CD4-positive, alpha-beta T cell treated with Interferon gamma for 1 hour (primary cell): ENCODE results near the gene SVIL.
"Not testable (repeated sequence)": the region's sequence is repeated elsewhere in the genome, so short reads cannot be mapped to it uniquely, and the experiment has no call there.

Experiments used
- DNase-seq: peaks from one replicate; pipeline ENCODE4 v3.0.0-alpha.2; 2020

Gene SVIL

DNA sequence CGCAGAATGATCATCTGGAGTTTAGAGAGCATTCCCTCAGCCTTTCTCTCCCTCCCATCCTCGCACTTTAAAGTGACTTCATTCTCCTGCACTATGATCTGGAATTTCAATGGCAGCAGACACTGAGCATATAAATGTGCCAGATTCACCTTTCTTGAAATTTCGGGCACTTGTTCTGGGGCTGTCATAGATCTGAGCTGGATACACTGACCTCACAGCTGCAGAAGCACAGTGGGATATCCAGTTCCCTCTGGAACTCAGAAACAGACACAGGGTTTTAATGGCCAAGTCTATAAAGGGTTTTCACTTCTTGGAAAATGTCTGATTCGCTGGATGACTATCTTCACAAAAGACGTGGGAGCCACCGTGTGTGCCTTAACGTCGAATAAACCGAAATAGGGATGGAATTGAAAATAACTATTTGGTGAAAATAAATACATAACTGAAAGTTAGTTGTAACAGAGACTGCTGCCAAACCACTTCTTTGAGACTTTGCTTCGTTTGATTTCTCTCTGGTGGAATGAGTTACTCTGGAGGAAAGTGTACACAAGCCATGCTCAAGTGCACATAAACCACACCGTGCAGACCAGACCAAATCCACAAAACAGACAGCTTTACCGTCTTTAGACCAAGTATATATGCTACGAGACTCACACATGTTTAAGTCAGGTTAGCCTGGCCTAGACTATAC lies 126.1 kb downstream of the SVIL start:
- DNase-seq, result no peak

DNA sequence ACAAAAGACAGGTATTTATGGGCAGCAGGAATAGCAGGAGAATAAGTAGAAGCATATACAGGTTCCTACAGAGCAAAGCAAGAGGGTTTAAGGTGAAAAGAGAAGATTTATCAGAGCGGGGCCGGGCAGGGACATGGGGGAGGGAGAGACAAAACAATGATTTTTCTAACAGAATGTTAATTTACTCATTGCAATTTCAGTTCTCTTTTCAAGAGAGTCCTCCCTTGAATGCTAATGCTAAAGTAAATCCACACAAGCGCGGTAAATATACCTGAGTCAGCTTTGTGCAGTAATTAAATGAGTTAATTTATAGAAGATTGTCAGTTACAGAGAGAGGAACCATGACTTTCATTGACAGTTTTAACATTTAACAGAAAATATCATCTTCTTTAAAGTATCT lies 127.0 kb downstream of the SVIL start:
- not testable (repeated sequence) for DNase-seq

DNA sequence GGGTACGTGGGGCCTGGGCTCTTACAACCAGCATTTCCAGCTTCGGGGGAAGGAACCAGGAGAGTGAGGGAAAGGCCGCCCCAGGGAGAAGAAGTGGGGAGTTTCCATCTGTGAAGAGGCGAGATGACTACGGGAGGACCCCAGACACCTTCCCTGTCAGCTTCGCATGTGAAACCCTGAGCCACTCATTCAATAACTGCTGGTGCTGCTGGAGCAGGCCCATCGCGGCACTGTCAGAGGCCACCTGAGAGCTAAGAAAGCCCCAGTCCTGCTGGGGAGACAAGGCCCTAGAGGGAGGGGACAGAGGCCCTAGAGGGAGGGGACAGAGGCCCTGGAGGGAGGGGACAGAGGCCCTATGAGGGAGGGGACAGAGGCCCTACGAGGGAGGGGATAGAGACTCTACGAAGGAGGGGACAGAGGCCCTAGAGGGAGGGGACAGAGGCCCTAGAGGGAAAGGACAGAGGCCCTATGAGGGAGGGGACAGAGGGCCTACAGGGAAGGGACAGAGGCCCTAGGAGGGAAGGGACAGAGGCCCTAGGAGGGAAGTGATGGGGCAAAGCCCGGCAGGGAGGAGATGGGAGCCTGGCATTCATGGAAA lies 128.3 kb downstream of the SVIL start:
- not testable (repeated sequence) for DNase-seq

DNA sequence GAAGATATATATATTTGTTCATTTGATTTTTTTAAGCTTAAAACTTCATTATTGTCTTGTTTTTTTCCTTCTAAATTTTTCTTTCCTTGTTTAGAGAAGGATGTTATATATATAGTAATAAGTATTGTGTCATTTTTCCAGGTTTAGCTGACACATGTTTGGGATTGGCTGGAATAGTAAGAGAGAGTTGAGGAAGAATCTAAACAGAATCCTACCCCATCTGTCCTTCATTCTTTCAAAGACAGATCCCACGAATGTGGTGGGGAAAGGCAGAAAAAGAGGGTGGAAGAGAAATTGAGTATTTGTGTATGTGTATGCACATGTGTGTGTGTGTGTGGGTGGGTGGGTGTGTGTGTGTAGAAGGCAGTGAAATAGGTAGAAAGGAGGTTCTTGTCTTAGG lies 132.4 kb downstream of the SVIL start:
- DNase-seq, result no peak

DNA sequence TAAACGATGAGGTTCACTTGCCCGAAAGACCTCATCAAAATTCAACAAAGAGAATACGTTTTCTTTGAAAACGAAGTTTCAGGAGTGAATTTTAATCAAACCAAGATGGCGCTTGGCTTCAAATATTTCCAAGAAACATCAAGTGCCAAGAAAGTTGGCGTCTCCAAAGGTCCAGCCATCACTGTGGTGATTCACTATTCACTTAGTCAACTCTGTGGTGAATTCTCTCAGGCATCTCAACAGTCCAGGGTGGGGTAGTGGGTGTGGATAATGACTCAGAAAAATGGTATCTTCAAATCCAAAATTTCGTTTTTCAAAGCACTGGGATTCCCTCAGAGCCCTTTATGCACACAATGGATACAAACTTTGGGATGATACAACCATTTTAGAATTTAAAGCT lies 133.1 kb downstream of the SVIL start:
- DNase-seq, result no peak

DNA sequence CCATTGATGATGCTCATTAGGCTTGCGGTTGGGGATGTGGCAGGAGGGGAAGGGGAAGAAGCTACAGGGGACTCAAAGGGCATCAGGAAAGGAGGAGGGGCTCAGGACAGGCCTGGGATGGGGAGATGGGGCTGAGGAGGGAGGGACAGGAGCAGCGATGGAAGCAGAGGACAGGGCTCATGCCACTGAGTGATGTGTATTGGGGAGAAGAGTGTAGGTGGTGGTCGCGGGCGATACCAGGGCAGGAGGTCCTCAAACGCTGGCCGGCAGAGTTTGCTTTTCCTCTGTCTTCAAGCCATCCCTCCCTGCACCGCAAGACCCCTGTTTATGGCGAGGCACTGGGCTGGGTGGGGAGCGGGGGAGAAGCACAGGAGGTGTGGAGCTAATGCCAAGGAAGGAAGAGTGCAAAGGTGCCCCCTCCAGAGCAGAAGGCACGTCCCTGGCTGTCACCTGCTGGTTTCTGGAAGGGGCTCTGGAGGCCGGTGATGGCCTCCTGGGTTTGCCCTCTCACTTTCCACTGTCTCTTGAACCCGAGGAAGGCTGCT lies 134.7 kb downstream of the SVIL start:
- no peak for DNase-seq

DNA sequence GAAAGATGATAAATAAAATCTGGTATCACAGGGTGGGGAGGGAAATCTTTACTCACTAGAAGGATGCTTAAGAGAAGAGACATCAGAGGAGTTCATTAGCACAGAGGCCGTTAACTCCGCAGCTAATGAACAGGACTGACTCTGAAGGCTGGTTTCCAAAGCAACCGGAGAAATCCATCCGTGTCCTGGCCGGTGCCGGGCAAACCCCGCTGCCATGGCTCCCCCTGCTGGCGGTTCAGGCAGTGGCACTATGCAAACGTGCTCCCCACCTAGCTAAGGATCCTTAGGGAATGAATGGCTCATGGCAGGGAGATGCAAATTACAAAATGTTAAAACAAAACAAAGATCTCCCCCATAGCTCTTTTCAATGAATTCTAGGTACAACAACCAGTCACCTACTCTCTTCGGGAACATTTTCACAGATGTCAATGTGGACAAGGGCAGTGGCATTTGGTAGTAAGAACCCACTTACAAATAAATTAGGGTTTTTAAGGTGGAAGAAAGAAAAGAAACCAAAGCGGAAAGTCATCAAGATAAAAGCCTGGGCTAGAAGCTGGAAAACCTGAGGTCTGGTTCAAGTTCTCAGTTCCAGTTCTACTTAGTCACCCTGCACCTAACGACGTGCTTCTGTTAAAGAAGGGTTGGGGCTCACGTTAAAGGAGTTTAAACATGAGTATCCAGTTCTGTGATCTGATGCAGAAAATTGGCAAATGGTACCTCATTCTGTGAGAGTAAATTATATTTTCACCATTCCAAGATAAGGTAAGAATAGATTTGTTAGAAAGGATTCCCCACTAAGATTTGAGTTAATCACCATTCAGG lies 138.2 kb downstream of the SVIL start:
- peak; percentile 16 for DNase-seq

DNA sequence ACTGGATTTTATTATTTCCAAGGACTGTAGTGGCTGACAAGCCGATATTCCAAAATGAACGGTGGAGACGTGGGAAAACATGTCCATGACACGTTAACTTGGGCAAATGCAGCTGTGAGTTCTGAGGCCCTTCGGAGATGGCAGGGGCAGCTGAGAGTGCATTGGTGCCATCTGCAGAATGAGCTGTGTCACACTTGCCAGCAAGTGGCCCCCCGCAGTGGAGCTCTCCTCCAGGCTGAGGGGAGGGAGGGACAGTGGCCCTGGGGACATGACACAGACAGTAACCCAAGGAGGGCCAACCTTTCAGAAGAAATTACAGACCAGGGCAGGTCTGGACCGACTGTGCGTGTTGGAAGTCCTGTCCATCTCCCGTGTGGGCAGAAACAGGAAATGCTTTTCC lies 139.4 kb downstream of the SVIL start:
- DNase-seq, result no peak

DNA sequence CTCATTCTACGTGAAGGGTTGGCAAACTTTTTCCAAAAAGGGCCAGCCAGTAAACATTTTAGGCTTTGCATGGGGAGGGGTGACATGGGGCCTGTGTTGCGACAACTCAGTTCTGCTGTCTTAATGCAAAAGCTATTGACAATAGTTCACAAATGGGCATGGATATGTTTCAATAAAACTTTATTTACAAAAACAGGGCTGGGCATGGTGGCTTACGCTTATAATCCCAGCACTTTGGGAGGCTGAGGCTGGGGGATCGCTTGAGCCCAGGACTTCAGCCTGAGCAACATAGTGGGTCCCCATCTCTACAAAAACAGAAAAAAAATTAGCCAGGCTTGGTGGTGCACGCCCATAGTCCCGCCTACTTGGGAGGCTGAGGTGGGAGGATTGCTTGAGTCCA lies 141.1 kb downstream of the SVIL start:
- no peak for DNase-seq

DNA sequence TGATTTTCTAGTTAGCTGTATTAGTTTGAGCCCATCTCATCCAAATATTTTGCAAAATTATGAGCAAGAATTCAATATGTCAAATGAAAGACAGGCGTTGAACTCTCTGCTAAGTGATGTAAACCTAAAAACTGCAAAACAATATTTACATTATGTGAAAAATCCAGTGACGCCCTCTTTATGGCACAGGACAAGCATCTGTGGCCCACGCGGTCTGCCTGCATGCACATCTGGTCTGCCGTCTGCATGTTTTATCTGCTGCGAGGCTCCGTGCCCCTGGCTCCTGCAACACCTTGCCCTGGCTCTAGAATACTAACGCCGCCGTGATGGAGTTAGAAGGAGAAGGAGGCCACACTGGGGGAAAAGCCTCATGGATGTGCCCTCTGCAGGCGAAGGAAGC lies 142.0 kb downstream of the SVIL start:
- DNase-seq, result no peak

DNA sequence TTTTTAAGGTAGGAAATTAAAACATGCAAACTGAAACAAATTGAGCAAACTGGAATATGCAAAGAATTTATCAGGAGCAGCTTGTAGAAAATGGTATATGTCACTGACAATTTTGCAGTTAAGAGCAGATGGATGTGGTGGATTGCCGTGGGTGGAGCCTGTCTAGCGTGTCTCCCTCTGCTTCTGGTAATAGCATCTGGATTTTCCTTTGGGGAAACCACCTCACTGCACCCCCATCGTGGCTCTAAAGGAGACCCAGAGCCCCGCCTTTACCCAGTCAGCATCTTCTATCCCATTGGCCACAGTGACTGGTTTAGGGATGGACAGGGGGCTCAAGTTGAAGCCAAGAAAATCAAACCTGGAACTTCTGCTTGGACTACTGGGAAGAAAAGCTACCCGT lies 142.9 kb downstream of the SVIL start:
- no peak for DNase-seq

DNA sequence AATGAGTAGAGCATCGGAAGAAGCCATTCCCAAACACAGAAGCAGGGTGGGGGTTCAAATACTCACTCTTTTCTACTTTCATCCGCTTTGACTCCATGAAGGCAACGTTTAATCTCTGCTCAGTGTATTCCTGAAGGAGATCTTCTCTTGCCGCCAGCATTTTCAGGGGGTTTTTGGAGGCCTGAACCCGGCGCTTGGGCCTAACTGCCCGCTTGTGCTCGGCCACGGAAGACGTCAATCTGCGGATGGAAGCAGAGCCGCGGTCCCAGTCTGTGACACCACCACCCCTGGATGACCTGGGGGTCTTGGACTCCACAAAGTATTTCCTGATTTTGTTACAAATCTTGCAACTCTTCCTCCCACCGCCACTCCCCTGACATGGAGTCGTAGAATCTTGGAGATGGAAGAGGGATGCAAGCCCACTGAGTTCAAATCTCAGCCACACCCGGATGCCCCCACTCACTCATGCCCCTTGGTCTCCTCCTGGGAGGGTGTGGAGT lies 143.9 kb downstream of the SVIL start:
- DNase-seq, result not testable (repeated sequence)

DNA sequence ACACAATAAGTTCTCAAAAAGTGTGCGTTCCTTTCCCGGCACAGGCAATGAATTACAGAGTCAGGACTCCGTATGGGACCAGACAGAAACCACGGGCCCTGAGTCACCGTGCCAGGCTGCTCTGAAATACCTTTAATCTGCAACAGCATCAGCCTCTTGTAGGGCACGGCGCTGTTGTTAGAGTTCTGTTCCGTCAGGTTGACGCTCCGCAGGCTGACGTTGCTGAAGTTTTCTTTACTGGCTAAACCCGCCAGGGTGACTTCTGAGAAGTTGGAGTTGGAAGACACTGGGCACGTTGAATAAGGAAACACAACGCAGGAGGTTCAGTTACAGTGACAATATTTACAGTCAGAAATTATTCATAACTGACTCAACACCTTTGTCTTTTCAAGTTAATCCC lies 146.3 kb downstream of the SVIL start:
- DNase-seq, result not testable (repeated sequence)

DNA sequence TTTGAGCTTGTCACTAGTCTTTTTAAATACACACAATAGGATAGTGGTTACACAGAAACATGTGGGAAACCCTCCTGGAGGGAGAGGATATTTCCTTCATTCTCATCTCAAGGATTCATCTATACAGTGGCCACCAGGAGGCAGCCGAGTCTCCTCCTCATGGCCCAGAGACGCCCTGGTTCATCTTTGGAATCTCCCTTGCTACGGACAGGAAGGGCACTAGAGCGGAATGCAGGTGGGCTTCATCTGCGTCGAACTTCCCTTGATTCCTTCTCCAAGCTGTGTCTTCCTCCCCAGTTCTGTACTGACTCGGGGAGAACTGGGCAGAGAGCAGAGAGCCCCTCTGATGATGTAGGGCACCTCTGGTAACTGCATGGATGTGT lies 146.9 kb downstream of the SVIL start:
- DNase-seq, result not testable (repeated sequence)

DNA sequence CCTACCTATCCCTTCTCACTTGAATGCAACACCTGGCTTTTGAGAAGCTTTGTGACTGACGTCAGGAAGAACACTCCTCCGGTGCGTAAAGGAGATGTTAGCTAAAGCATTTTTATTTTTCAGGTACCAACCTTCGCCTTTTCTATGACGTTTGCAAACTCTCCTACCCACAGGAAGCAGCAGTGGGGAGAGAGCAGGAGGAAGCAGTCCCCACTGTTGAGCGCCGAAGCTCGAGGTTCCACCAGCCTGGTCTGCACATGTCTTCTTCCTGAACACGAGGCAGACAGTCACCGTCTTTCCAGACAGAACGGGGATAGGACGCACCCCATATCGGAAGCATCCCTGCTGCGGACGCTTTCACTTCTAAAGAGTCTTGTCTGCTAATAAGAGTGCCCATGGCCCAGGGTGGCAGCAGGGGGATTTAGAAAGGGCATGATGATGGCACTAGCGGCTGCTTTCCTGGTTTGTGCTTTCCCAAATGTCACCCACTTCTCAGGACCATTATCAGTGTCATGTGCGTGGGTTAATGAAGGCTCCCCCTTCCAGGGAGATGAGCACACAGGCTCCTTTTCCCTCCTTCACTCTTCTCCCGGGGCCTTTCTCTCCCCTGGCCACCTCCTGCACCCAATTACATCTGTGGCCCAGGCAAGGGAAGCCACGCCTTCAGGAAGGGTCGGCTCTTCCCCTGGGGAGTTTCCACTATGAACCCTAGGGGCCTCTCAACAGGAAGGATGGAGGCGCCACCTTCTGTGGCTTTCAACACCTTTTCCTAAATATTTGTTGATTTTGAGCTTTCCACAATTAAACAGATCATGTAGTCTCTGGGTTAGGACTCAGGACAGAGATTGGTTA lies 147.5 kb downstream of the SVIL start:
- DNase-seq, result not testable (repeated sequence)

DNA sequence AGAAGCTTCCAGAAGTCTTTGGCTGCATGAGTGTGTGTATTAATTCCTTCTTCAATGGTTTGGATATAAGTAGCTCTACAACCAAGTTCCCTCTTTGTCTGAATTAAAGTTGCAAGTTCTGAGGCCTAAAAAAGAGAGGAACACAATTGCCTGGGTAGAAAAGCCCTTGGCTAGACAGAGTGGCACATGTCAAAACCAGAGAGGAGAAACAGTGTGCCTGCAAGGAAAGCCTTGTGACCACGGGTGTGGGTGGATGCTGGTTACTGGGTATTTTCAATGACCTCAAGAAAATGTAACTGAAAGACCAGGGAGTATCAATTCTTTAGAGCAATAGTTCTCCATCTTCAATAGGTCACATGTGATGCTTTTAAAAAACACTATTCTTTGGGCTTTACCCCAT lies 148.3 kb downstream of the SVIL start:
- no peak for DNase-seq

DNA sequence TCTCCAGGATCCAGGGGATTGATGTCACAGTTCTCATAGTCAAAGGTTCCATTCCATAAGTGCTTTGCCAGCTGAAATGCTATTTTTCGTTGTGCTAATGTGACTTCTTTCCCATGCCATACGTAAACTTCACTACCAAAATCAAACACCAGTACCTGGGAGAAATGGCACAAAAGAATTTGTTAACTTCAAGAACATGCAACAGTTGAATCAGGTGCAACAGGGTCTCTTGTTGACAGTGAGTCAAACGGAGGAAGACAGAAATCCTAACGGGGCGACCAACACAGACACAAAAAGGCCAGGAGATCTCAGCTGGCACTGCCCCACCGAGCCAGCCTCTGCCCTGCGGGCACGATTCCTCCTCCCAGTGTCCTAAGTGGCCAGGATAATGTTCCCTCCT lies 150.1 kb downstream of the SVIL start:
- not testable (repeated sequence) for DNase-seq

DNA sequence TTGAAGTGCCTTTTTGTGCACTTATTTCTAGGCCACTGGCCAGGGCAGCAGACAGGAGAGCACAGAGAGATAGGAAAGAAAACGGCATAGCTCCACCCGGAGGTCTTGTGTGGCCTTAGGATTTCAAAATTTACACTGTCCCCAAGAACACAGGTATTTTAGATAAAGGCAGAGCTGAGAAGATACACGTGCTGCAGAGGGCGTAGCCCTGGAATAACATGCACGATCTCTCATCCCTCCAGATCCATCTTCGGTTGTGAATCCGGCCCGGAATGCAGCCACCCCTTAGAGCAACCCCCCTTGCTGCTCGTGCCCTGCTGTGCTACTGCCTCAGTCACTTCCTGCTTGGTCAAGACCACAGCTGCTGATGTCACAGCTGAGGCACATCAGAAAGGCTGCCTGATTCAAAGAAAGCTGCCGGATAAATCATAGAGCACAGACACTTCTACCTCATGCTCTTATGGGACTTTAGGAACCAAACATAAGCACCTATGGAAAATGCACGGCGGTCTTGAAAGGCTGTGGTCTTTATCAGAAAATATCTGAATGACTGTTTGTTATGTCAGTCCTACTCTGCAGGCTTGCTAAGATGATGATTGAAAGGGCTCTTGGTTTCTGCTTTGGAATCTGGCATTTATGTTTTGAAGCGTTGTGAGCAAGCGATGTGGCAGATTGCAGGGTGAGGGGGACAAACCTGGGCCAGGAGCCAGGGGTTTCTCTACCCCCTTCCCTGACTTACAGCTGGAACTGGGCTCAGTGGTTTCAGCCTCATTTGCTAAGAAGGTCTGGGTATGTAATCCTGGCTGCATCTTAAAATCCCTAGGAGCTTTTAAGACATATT lies 152.0 kb downstream of the SVIL start:
- DNase-seq, result no peak

DNA sequence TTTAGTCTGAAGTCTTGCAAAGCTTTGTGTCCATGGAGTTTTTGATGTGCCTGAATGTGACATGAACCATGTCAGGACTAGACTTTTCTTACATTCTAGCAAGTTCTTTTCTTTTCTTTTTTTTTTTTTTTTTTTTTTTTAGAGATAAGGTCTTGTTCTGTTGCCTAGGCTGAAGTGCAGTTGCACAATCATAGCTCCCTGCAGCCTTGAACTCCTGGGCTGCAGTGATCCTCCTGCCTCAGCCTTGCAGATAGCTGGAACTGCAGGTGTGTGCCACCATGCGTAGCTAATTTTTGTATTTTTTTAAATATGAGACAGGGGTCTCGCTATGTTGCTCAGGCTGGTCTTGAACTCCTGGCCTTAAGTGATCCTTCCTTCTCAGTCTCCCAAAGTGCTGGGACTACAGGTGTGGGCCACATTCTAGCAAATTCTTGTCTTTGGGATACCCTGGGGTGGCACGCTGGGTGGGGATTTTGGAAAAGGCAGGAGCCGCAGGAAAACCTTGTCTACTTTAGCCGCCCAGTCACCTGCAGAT lies 152.8 kb downstream of the SVIL start:
- no peak for DNase-seq

DNA sequence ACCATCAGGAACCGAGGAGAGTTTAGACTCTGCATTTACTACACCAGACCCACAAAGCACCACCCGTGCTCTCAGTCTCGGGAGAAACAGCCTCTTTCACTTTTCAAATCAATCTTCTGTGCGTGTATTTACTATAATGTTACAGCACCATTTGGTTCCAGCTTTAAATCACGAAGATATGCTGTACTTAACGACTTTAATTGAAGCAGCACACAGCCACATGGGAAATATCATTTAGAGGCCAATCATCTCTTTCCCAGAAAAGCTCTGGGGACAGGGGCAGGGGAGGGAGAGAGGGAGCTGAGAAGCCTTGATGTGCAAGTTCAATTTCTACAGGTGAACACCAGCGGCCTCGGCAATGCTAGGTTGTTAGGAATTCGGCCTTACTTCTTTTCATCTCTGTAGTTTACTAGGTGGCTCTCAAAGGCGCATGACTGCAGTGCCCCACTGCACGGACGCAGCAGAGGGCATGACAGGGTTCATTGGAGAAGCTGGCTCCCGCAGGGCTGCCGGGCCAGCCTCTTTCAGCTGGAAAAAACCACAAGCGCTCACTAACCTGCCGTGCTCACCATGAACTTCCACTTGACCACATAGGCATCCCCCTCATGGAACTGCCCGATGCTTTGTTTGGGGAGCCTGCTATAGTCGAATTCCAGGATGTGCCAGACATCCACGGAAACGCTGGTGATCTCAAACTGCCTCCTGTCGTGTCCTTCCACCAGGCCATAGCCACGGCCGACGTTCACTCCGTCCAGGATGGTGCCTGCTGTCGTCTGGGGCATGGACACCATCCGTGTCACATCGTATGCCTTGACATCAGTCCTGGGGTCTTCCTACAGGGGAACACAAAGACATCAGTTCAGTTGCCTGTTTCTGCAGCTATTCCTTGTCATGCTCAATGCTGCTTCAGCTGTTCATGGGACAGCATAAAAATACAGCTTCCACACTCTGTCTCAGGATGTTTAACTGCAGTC lies 154.5 kb downstream of the SVIL start:
- no peak for DNase-seq
